OCI-LY7 (cell line): ENCODE results near the gene HIP1. TPM values are rescaled to one million over a fixed set of nuclear protein-coding genes. Genes with fewer than 3 reads are reported as not detected.
"Not testable (repeated sequence)": the region's sequence is repeated elsewhere in the genome, so short reads cannot be mapped to it uniquely, and the experiment has no call there.

Experiments used
- BruUV-seq: library from RNA; stranded (reverse); fragments of 400-500 nt; replicated peaks from 2 replicates; lab custom pipeline; 2021; lab: Mats Ljungman, UMichigan
- CTCF ChIA-PET: fragments of 300-600 bp; sonication (Branson Sonifier 250); formaldehyde crosslinking; loops from one replicate; lab custom pipeline; 2022; ENCODE audit warnings: antibody characterized with exemption; ENCODE audit not compliant: unreplicated experiment; lab: Charles Lee
- POLR2A ChIA-PET: fragments of 300-600 bp; sonication (Branson Sonifier 250); formaldehyde crosslinking; loops from one replicate; lab custom pipeline; 2022; ENCODE audit warnings: antibody characterized with exemption; lab: Charles Lee
- DNase-seq: peaks from one replicate; pipeline ENCODE4 v3.0.0-alpha.2; 2015; ENCODE audit warnings: low spot score
- H2AFZ ChIP-seq: fragments of 200-600 bp; sonication (generic), shearing (Covaris generic); 2 replicates; pipeline ENCODE4 v1.6.1; 2014; ENCODE audit warnings: mild to moderate bottlenecking, antibody characterized with exemption, low read length, moderate library complexity
- H3K27ac ChIP-seq: fragments of 200-600 bp; sonication (generic); 2 replicates; pipeline ENCODE4 v1.5.1; 2014; ENCODE audit warnings: mixed run types, low read depth, mild to moderate bottlenecking, moderate library complexity, low read length, inconsistent platforms; ENCODE audit not compliant: poor library complexity, severe bottlenecking
- H3K36me3 ChIP-seq: fragments of 200-600 bp; sonication (generic); 2 replicates; pipeline ENCODE4 v1.6.1; 2014; ENCODE audit warnings: mild to moderate bottlenecking, antibody characterized with exemption, low read length, moderate library complexity, mixed read lengths; ENCODE audit not compliant: insufficient read depth
- H3K4me1 ChIP-seq: fragments of 200-600 bp; sonication (generic); 2 replicates; pipeline ENCODE4 v1.5.1; 2014; ENCODE audit warnings: mild to moderate bottlenecking, low read length; ENCODE audit not compliant: insufficient read depth, poor library complexity, severe bottlenecking
- H3K4me2 ChIP-seq: fragments of 200-600 bp; sonication (generic); 2 replicates; pipeline ENCODE4 v1.6.1; 2014; ENCODE audit warnings: mild to moderate bottlenecking, low read length
- H3K4me3 ChIP-seq: fragments of 200-600 bp; sonication (generic); 2 replicates; pipeline ENCODE4 v1.5.1; 2014; ENCODE audit warnings: mild to moderate bottlenecking, low read depth, low read length; ENCODE audit not compliant: poor library complexity, severe bottlenecking
- H3K79me2 ChIP-seq: fragments of 200-600 bp; sonication (generic); 2 replicates; pipeline ENCODE4 v1.6.1; 2016; ENCODE audit warnings: low read depth, mild to moderate bottlenecking, low read length, moderate library complexity, mixed read lengths; ENCODE audit not compliant: insufficient read depth
- H3K9me2 ChIP-seq: fragments of 200-600 bp; sonication (generic); 2 replicates; pipeline ENCODE4 v1.6.1; 2016; ENCODE audit warnings: mild to moderate bottlenecking, low read length, mixed read lengths; ENCODE audit not compliant: insufficient read depth
- H3K9me3 ChIP-seq: fragments of 200-600 bp; sonication (generic); 2 replicates; pipeline ENCODE4 v1.6.1; 2014; ENCODE audit warnings: mild to moderate bottlenecking, mixed run types, low read length, mixed read lengths
- H4K20me1 ChIP-seq: fragments of 200-600 bp; sonication (generic); 2 replicates; pipeline ENCODE4 v1.6.1; 2014; ENCODE audit warnings: mild to moderate bottlenecking, antibody characterized with exemption, low read length, moderate library complexity, mixed read lengths; ENCODE audit not compliant: insufficient read depth
- CTCF ChIP-seq: fragments of 200-600 bp; sonication (generic); conservative IDR thresholded peaks from 2 replicates; pipeline ENCODE4 v1.5.1; 2014; ENCODE audit warnings: mild to moderate bottlenecking, antibody characterized with exemption, low read length, moderate library complexity, mixed read lengths
- EZH2phosphoT487 ChIP-seq: fragments of 200-600 bp; sonication (generic); IDR thresholded peaks from 2 replicates; pipeline ENCODE4 v1.6.1; 2018; ENCODE audit warnings: low read depth, borderline replicate concordance, mild to moderate bottlenecking, mixed run types, antibody characterized with exemption, low read length, moderate library complexity, mixed read lengths
- intact Hi-C: fragments of 100-400 bp; cut with micrococcal nuclease; formaldehyde crosslinking; loops from one replicate; pipeline ENCODE4 v1.10.0; 2022; ENCODE audit not compliant: unreplicated experiment
- total RNA-seq, 2 experiments: library from RNA; depleted of rRNA in 1 of 2; stranded (reverse); fragments of >200 nt in 1 of 2; shearing (Covaris generic) in 1 of 2; gene quantifications; 2 replicates each; pipeline ENCODE4 v1.2.3, GENCODE V29; 2014 to 2022

The HIP1 gene
- total RNA-seq, 2 experiments from 2014 or later = 15.0 to 27.8 TPM

- TF ChIP-seq CTCF (no peak), EZH2phosphoT487 (no peak)
- ChIA-PET CTCF (interaction anchor here (0.6 kb wide), 1 partner anchor 15 kb away, joined by 4 read pairs; no protein-coding TSS in a partner anchor), POLR2A (interaction anchor here (0.7 to 1.1 kb wide), 2 partner anchors 20 to 32 kb away, joined by 3 read pairs; no protein-coding TSS in a partner anchor)
- Histone ChIP-seq H4K20me1 (no peaks in the 10 kb centered on the region), H2AFZ (no peak overlapping the region), H3K79me2 (no peaks in the 10 kb centered on the region), H3K27ac (no peak overlapping the region), H3K4me2 (no peak overlapping the region), H3K9me2 (no peaks in the 10 kb centered on the region), H3K9me3 (no peaks in the 10 kb centered on the region), H3K4me1 (no peaks in the 10 kb centered on the region), H3K4me3 (no peak overlapping the region), H3K36me3 (no peaks in the 10 kb centered on the region)
- no peak for DNase-seq
- intact Hi-C loops = loop anchor here (10.0 kb wide), 1 partner anchor 52 kb away; no protein-coding TSS in a partner anchor
- BruUV-seq = no TSS peak
Measured at GRCh38 chr7:75596727-75597614, 141.8 kb downstream of the HIP1 start.

- no peaks in the 10 kb centered on the region for H3K9me2 ChIP-seq
- ChIA-PET POLR2A (interaction anchor here (0.6 to 1.6 kb wide), 4 partner anchors 10 to 246 kb away, joined by 3 to 6 read pairs (median 4); no protein-coding TSS in a partner anchor), CTCF (interaction anchor here (0.6 kb wide), 1 partner anchor 13 kb away, joined by 4 read pairs; no protein-coding TSS in a partner anchor)
- no peaks in the 10 kb centered on the region for H3K4me1 ChIP-seq
- no TSS peak for BruUV-seq
- TF ChIP-seq EZH2phosphoT487 (no peak), CTCF (no peak)
- no peaks in the 10 kb centered on the region for H4K20me1 ChIP-seq
- no peak for DNase-seq
- H3K79me2 ChIP-seq = no peaks in the 10 kb centered on the region
- intact Hi-C loops = loop anchor here (10.0 kb wide), 1 partner anchor 51 kb away; no protein-coding TSS in a partner anchor
- no peak overlapping the region for H2AFZ ChIP-seq
- no peak overlapping the region for H3K4me3 ChIP-seq
- peaks cover 4% of the 10 kb centered on the region; the same call in 1 of the 2 replicates for H3K36me3 ChIP-seq
- no peak overlapping the region for H3K27ac ChIP-seq
- H3K4me2 ChIP-seq = no peak overlapping the region
- no peaks in the 10 kb centered on the region for H3K9me3 ChIP-seq
Measured at GRCh38 chr7:75595766-75596165, 143.0 kb downstream of the HIP1 start.

- H3K36me3 ChIP-seq, H3K9me3 ChIP-seq, H3K4me3 ChIP-seq, H2AFZ ChIP-seq, H4K20me1 ChIP-seq, BruUV-seq, CTCF ChIA-PET, H3K4me2 ChIP-seq, H3K79me2 ChIP-seq, H3K9me2 ChIP-seq, H3K4me1 ChIP-seq, DNase-seq, POLR2A ChIA-PET, H3K27ac ChIP-seq: not testable (repeated sequence)
- intact Hi-C loops = loop anchor here (10.0 kb wide), 1 partner anchor 49 kb away; no protein-coding TSS in a partner anchor
Measured at GRCh38 chr7:75593500-75594184, 145.1 kb downstream of the HIP1 start.
